Testis (tissue), 2 donors: Measurements from ENCODE around the gene C17orf100.

Experiments
- CTCF ChIP-seq, 3 experiments: fragments of 450-650 bp in 2 of 3; fragments of 200-600 bp in 1 of 3; sonication (generic) in 1 of 3; IDR thresholded peaks; one replicate each; pipeline ENCODE4 v1.5.1; 2016 to 2019; ENCODE audit warnings: antibody characterized with exemption in 3 of 3, mild to moderate bottlenecking in 2 of 3, moderate library complexity in 1 of 3
- POLR2A ChIP-seq: fragments of 450-650 bp; IDR thresholded peaks from one replicate; pipeline ENCODE4 v1.6.1; 2017; ENCODE audit warnings: antibody characterized with exemption, mild to moderate bottlenecking, moderate library complexity

GRCh38 chr17:6699997-6700947 is 48.7 kb downstream of the C17orf100 start:
- TF ChIP-seq CTCF (IDR thresholded peaks at IDR 0.05): no peak
- no peak for TF ChIP-seq POLR2A
